Memory B cell (primary cell): ENCODE data around the gene C11orf52.

Experiments used
- ATAC-seq: fragments of 150-1000 bp; cut with Tn5 transposase; 2 replicates; pipeline ENCODE4 v1.10.0; 2021; ENCODE audit warnings: low read depth, mild to moderate bottlenecking, moderate library complexity
- DNase-seq, 2 donors: peaks; one replicate each; pipeline ENCODE4 v3.0.0; 2022; ENCODE audit warnings: low spot score in 2 of 2
- H3K27ac Mint-ChIP-seq: one replicate; pipeline ENCODE4 v1.8.0; 2022; ENCODE audit warnings: mild to moderate bottlenecking, moderate library complexity, mixed read lengths
- H3K27me3 Mint-ChIP-seq: one replicate; pipeline ENCODE4 v1.8.0; 2022; ENCODE audit warnings: mixed read lengths
- H3K36me3 Mint-ChIP-seq: one replicate; pipeline ENCODE4 v1.8.0; 2022; ENCODE audit warnings: mild to moderate bottlenecking, mixed read lengths
- H3K4me1 Mint-ChIP-seq: one replicate; pipeline ENCODE4 v1.8.0; 2022; ENCODE audit warnings: mixed read lengths
- H3K4me3 Mint-ChIP-seq: one replicate; pipeline ENCODE4 v1.8.0; 2022; ENCODE audit warnings: mild to moderate bottlenecking, moderate library complexity, mixed read lengths
- H3K9me3 Mint-ChIP-seq: one replicate; pipeline ENCODE4 v1.8.0; 2022; ENCODE audit warnings: mixed read lengths

The C11orf52 gene

GRCh38 chr11:111960916-111961315 lies 42.2 kb downstream of the C11orf52 start:
- Mint-ChIP-seq H3K36me3 (no peaks in the 10 kb centered on the region), H3K27me3 (peaks cover 4% of the 10 kb centered on the region), H3K9me3 (no peaks in the 10 kb centered on the region), H3K4me3 (no peak overlapping the region), H3K4me1 (no peaks in the 10 kb centered on the region), H3K27ac (no peak overlapping the region)
- ATAC-seq (no peak), DNase-seq (no peak)

GRCh38 chr11:111961389-111962300 lies 42.9 kb downstream of the C11orf52 start:
- H3K4me3 Mint-ChIP-seq: no peak overlapping the region
- H3K27ac Mint-ChIP-seq: no peak overlapping the region
- H3K27me3 Mint-ChIP-seq: peaks cover 4% of the 10 kb centered on the region
- no peaks in the 10 kb centered on the region for H3K4me1 Mint-ChIP-seq
- DNase-seq: no peak
- no peak for ATAC-seq
- no peaks in the 10 kb centered on the region for H3K9me3 Mint-ChIP-seq
- H3K36me3 Mint-ChIP-seq: no peaks in the 10 kb centered on the region

GRCh38 chr11:111963931-111964340 lies 45.2 kb downstream of the C11orf52 start:
- Mint-ChIP-seq H3K27me3 (no peaks in the 10 kb centered on the region), H3K4me1 (no peaks in the 10 kb centered on the region), H3K36me3 (no peaks in the 10 kb centered on the region), H3K9me3 (no peaks in the 10 kb centered on the region), H3K4me3 (no peak overlapping the region), H3K27ac (no peak overlapping the region)
- ATAC-seq: no peak
- no peak for DNase-seq

GRCh38 chr11:111966678-111967077 lies 48.0 kb downstream of the C11orf52 start:
- Mint-ChIP-seq H3K27ac (no peak overlapping the region), H3K27me3 (no peaks in the 10 kb centered on the region), H3K9me3 (no peaks in the 10 kb centered on the region), H3K4me3 (no peak overlapping the region), H3K4me1 (no peaks in the 10 kb centered on the region), H3K36me3 (no peaks in the 10 kb centered on the region)
- no peak for DNase-seq
- no peak for ATAC-seq

DNA sequence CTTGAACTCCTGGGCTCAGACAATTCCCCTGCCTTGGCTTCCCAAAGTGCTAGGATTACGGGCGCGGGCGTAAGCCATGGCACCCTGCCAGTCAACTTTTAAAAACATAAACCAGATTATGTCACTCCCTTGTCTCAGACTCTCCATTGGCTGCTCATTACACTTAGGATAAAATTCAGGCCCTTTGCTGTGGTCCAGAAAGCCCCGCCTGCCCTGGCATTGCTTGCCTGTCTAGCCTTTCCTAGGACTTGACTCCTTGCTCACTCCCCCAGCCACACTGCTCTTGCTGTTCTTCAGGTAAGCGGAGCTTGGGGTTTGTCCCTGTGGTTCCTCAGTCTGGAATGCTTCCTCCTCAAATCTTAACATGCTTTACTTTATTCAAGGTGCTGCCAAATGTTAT lies 48.9 kb downstream of the C11orf52 start:
- Mint-ChIP-seq H3K36me3 (no peaks in the 10 kb centered on the region), H3K27me3 (no peaks in the 10 kb centered on the region), H3K4me3 (no peak overlapping the region), H3K9me3 (no peaks in the 10 kb centered on the region), H3K4me1 (peaks cover 4% of the 10 kb centered on the region), H3K27ac (no peak overlapping the region)
- ATAC-seq (no peak), DNase-seq (no peak)

DNA sequence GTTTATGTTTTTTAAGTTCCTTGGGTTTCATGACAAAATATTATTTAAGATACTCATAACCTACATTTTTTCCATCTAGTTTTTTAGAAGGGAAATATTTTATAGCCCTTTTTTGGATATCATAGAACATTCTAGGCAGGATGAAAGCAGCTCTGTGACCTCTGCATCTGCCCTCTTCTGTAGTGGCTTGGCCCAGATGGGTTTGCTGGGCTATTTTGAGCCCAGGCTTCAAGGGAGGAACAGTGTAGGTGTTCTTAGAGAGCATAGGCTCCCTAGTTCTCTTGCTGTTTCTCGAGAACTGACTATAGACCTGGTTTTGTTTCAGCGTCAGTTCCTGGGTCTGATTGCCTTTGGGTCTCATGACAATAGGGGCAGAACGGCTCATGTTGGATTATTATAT lies 50.6 kb downstream of the C11orf52 start:
- Mint-ChIP-seq H3K4me3 (no peak overlapping the region), H3K4me1 (peaks cover 4% of the 10 kb centered on the region), H3K27me3 (no peaks in the 10 kb centered on the region), H3K36me3 (no peaks in the 10 kb centered on the region), H3K9me3 (no peaks in the 10 kb centered on the region), H3K27ac (no peak overlapping the region)
- ATAC-seq: no peak
- no peak for DNase-seq

DNA sequence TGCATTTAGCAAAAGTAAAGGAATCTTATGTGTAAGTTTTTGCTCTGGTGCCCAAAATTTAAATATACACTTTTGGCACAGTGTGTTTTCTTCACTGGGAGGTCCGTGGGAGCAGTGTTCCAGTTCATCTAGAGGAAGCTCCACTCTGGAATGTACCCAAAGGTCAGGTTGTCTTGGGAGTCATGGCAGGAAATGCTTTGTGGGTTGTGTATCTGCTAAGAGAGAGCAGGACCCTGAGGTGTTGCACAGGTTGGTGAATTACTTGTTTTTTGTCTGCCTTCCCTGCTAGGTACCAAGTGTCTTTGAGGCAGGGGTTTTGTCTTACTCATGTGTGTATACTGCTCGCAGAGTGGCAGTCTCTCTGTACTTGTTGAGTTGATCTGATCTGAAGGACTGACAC lies 55.7 kb downstream of the C11orf52 start:
- no peak overlapping the region for H3K4me3 Mint-ChIP-seq
- no peak for ATAC-seq
- DNase-seq: no peak
- peaks cover 5% of the 10 kb centered on the region for H3K27me3 Mint-ChIP-seq
- H3K4me1 Mint-ChIP-seq: peaks cover 9% of the 10 kb centered on the region
- H3K36me3 Mint-ChIP-seq: no peaks in the 10 kb centered on the region
- H3K9me3 Mint-ChIP-seq: no peaks in the 10 kb centered on the region
- no peak overlapping the region for H3K27ac Mint-ChIP-seq

- Mint-ChIP-seq H3K27me3 (peaks cover 8% of the 10 kb centered on the region), H3K9me3 (no peaks in the 10 kb centered on the region), H3K36me3 (no peaks in the 10 kb centered on the region), H3K4me1 (peaks cover 9% of the 10 kb centered on the region), H3K27ac (no peak overlapping the region), H3K4me3 (no peak overlapping the region)
- DNase-seq (no peak), ATAC-seq (peak; percentile 38)
Measured at GRCh38 chr11:111975076-111975806, 56.5 kb downstream of the C11orf52 start.

DNA sequence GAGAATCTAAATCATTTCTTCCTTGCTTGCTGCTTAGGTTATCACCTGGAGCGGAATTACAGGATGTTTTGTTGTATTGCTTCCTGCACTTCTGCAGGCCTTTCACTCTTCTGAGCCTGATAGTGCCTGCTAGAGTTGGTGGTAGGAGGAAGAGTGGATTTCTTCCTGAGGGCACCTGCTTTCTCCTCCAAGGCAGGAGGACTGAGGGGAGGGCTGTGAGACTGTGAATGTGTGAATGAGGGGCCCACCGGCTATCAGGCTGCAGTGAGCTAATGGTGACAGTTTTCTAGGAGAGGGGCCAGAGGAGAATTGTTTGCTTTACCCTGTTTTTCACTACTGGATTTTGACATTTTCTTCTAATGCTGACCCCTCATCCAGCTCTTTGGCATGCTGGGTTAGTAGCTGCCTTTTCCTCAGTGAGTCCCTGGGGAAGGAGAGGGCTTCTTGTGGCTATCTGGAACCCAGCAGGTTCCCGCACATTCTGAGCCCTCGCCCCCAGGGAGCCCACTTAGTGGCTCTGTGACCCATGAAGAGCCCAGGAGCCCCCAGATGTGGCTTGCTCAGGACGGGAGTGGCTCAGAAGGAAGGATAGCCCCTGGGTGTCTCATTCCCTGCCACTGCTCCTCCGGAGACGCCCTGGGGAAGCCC lies 57.5 kb downstream of the C11orf52 start:
- Mint-ChIP-seq H3K9me3 (no peaks in the 10 kb centered on the region), H3K36me3 (no peaks in the 10 kb centered on the region), H3K4me1 (peaks cover 9% of the 10 kb centered on the region), H3K4me3 (peak overlapping the region; percentile 21), H3K27me3 (peaks cover 12% of the 10 kb centered on the region), H3K27ac (no peak overlapping the region)
- ATAC-seq (no peak), DNase-seq (no peak)
